NCI-H1436 treated with DMSO at 0.1 percent for 48 hours (cell line): ENCODE results near the gene TMEM184A.

ENCODE experiments used
- DNase-seq: peaks from one replicate; lab custom pipeline; 2025; lab: John Stamatoyannopoulos, UW

TMEM184A gene

GRCh38 chr7:1567896-1568510 is 12.0 kb upstream of the TMEM184A start:
- no peak for DNase-seq

GRCh38 chr7:1567049-1567771 is 11.2 kb upstream of the TMEM184A start:
- DNase-seq = no peak

GRCh38 chr7:1566687-1567048 is 10.7 kb upstream of the TMEM184A start:
- DNase-seq = no peak

- DNase-seq = no peak
These were observed 8.6 kb upstream of the TMEM184A start for GRCh38 chr7:1564603-1565022.

- DNase-seq = no peak
These were observed 8.1 kb upstream of the TMEM184A start for GRCh38 chr7:1563981-1564602.

- no peak for DNase-seq
These were observed 6.6 kb upstream of the TMEM184A start for GRCh38 chr7:1562597-1563051.

GRCh38 chr7:1562116-1562515 is 6.1 kb upstream of the TMEM184A start:
- DNase-seq = no peak

- DNase-seq = no peak
These were observed 5.3 kb upstream of the TMEM184A start for GRCh38 chr7:1561036-1561940.

GRCh38 chr7:1560620-1561031 is 4.6 kb upstream of the TMEM184A start:
- no peak for DNase-seq

GRCh38 chr7:1559626-1560590 is 3.9 kb upstream of the TMEM184A start:
- no peak for DNase-seq

- DNase-seq = no peak
These were observed 3.0 kb upstream of the TMEM184A start for GRCh38 chr7:1558841-1559625.

- DNase-seq = no peak
These were observed 2.3 kb upstream of the TMEM184A start for GRCh38 chr7:1558181-1558811.

GRCh38 chr7:1557771-1558170 is 1.8 kb upstream of the TMEM184A start:
- DNase-seq = no peak

- no peak for DNase-seq
These were observed 1.0 kb upstream of the TMEM184A start for GRCh38 chr7:1557006-1557405.

GRCh38 chr7:1555046-1555812 is 776 bp downstream of the TMEM184A start:
- DNase-seq = no peak

GRCh38 chr7:1554333-1555045 is 1.5 kb downstream of the TMEM184A start:
- DNase-seq = no peak

GRCh38 chr7:1553512-1554210 is 2.3 kb downstream of the TMEM184A start:
- no peak for DNase-seq

GRCh38 chr7:1552200-1552599 is 3.8 kb downstream of the TMEM184A start:
- no peak for DNase-seq
